ENCODE results near the gene FBXO40. TPM values are rescaled to one million over a fixed set of nuclear protein-coding genes. Genes with fewer than 3 reads are reported as not detected.

FBXO40 gene
- total and polyA plus RNA-seq, 5 experiments from 2014 or later = 0.05 to 0.07 TPM; not detected in 3

GRCh38 chr3:121658716-121659435 lies 65.7 kb downstream of the FBXO40 start:
- Mint-ChIP-seq H3K4me1 (peaks cover 38 to 77% (median 72%) of the 10 kb centered on the region in 4 donors), H3K9me3 (peaks cover 0 to 7% (median 0%) of the 10 kb centered on the region in 9 donors), H3K4me3 (peak overlapping the region; percentile 92 to 99 (median 96)), H3K27ac (peak overlapping the region; percentile 97 to 100 (median 99)), H3K36me3 (peaks cover 15 to 61% (median 32%) of the 10 kb centered on the region in 3 donors), H3K27me3 (no peaks in the 10 kb centered on the region)
- POLR2A ChIA-PET = interaction anchor here (1.2 to 1.7 kb wide), 2 partner anchors 8 to 14 kb away, joined by 3 read pairs; no protein-coding TSS in a partner anchor
- no peak for ATAC-seq
- no peak for DNase-seq

GRCh38 chr3:121659586-121659985 lies 66.4 kb downstream of the FBXO40 start:
- peaks cover 35 to 70% (median 66%) of the 10 kb centered on the region in 4 donors for H3K4me1 Mint-ChIP-seq
- H3K4me3 Mint-ChIP-seq = peak overlapping the region; percentile 92 to 99 (median 96)
- ATAC-seq (no peak), DNase-seq (peak in 1 of 10 donors; percentile 1)
- H3K27ac Mint-ChIP-seq = peak overlapping the region; percentile 97 to 100 (median 99)
- POLR2A ChIA-PET = interaction anchor here (1.2 to 2.5 kb wide), 4 partner anchors 9 to 113 kb away, joined by 3 to 14 read pairs (median 6); partner anchors contain the start of genes GOLGB1 and POLQ
- H3K9me3 Mint-ChIP-seq = peaks cover 0 to 7% (median 0%) of the 10 kb centered on the region in 9 donors
- peaks cover 15 to 61% (median 36%) of the 10 kb centered on the region in 3 donors for H3K36me3 Mint-ChIP-seq
- H3K27me3 Mint-ChIP-seq = no peaks in the 10 kb centered on the region

GRCh38 chr3:121660356-121661171 lies 67.4 kb downstream of the FBXO40 start, which contains the start of gene HCLS1:
HCLS1 (minus strand) TSS chr3:121660903; CDS start chr3:121658347, 2,556 bp downstream.
- Mint-ChIP-seq H3K27me3 (no peaks in the 10 kb centered on the region), H3K27ac (peak within 1 kb of the TSS; percentile 97 to 100 (median 99)), H3K4me3 (peak within 1 kb of the TSS; percentile 92 to 99 (median 96)), H3K4me1 (peaks cover 34 to 62% (median 61%) of the 10 kb centered on the region in 4 donors), H3K9me3 (peaks cover 0 to 7% (median 0%) of the 10 kb centered on the region in 9 donors), H3K36me3 (peaks cover 15 to 61% (median 41%) of the 10 kb centered on the region in 3 donors)
- ATAC-seq = peak; percentile 84 to 85
- DNase-seq = peak; percentile 47 to 86 (median 74)
- POLR2A ChIA-PET = interaction anchor here (0.6 to 2.5 kb wide), 11 partner anchors 10 to 1020 kb away, joined by 3 to 14 read pairs (median 3); partner anchors contain the start of genes EAF2, FAM162A, GOLGB1 and IQCB1

GRCh38 chr3:121661376-121661775 lies 68.2 kb downstream of the FBXO40 start:
- ATAC-seq (no peak), DNase-seq (no peak)
- Mint-ChIP-seq H3K27me3 (no peaks in the 10 kb centered on the region), H3K4me1 (peaks cover 32 to 56% (median 54%) of the 10 kb centered on the region in 4 donors), H3K4me3 (peak overlapping the region in 9 of 10 donors; percentile 16 to 99 (median 94)), H3K9me3 (peaks cover 0 to 7% (median 0%) of the 10 kb centered on the region in 9 donors), H3K36me3 (peaks cover 9 to 62% (median 43%) of the 10 kb centered on the region in 3 donors), H3K27ac (peak overlapping the region; percentile 97 to 100 (median 99))
- POLR2A ChIA-PET = interaction anchor here (0.6 to 2.5 kb wide), 7 partner anchors 89 to 1019 kb away, joined by 3 to 14 read pairs (median 4); partner anchors contain the start of genes EAF2, FAM162A, GOLGB1 and IQCB1

- ATAC-seq (no peak), DNase-seq (no peak)
- Mint-ChIP-seq H3K4me1 (peaks cover 23 to 43% (median 41%) of the 10 kb centered on the region in 4 donors), H3K36me3 (peaks cover 0 to 62% (median 45%) of the 10 kb centered on the region in 3 donors), H3K4me3 (no peak overlapping the region), H3K9me3 (peaks cover 0 to 7% (median 0%) of the 10 kb centered on the region in 9 donors), H3K27me3 (no peaks in the 10 kb centered on the region), H3K27ac (peak overlapping the region in 7 of 10 donors; percentile 46 to 100 (median 81))
- POLR2A ChIA-PET = no interaction called here
Measured at GRCh38 chr3:121662742-121663141, 69.6 kb downstream of the FBXO40 start.

GRCh38 chr3:121663171-121663847 lies 70.1 kb downstream of the FBXO40 start:
- no peaks in the 10 kb centered on the region for H3K27me3 Mint-ChIP-seq
- H3K9me3 Mint-ChIP-seq = peaks cover 0 to 7% (median 0%) of the 10 kb centered on the region in 9 donors
- POLR2A ChIA-PET = no interaction called here

GRCh38 chr3:121665488-121665887 lies 72.3 kb downstream of the FBXO40 start:
- POLR2A ChIA-PET = no interaction called here
- H3K27me3 Mint-ChIP-seq = no peaks in the 10 kb centered on the region

More at GRCh38 chr3:121663171-121663847, 70.1 kb downstream of the FBXO40 start:
- H3K4me3 Mint-ChIP-seq = no peak overlapping the region
- ATAC-seq (no peak), DNase-seq (no peak)
- peaks cover 0 to 62% (median 44%) of the 10 kb centered on the region in 3 donors for H3K36me3 Mint-ChIP-seq
- H3K27ac Mint-ChIP-seq = peak overlapping the region in 7 of 10 donors; percentile 26 to 100 (median 60)
- H3K4me1 Mint-ChIP-seq = peaks cover 18 to 37% (median 35%) of the 10 kb centered on the region in 4 donors

GRCh38 chr3:121667333-121667732 lies 74.2 kb downstream of the FBXO40 start:
- POLR2A ChIA-PET = no interaction called here
- Mint-ChIP-seq H3K4me1 (no peaks in the 10 kb centered on the region), H3K4me3 (no peak overlapping the region), H3K9me3 (no peaks in the 10 kb centered on the region), H3K27me3 (no peaks in the 10 kb centered on the region), H3K36me3 (peaks cover 11 to 87% (median 60%) of the 10 kb centered on the region in 3 donors), H3K27ac (peak overlapping the region in 2 of 10 donors; percentile 7 to 13)
- no peak for ATAC-seq
- DNase-seq = no peak

More at GRCh38 chr3:121665488-121665887, 72.3 kb downstream of the FBXO40 start:
- Mint-ChIP-seq H3K4me3 (no peak overlapping the region), H3K9me3 (peaks cover 0 to 7% (median 0%) of the 10 kb centered on the region in 9 donors), H3K36me3 (peaks cover 7 to 70% (median 57%) of the 10 kb centered on the region in 3 donors), H3K27ac (no peak overlapping the region), H3K4me1 (peaks cover 7 to 15% (median 14%) of the 10 kb centered on the region in 4 donors)
- ATAC-seq (no peak), DNase-seq (no peak)

- no peaks in the 10 kb centered on the region for H3K9me3 Mint-ChIP-seq
- POLR2A ChIA-PET = interaction anchor here (0.9 kb wide), 1 partner anchor 10 kb away, joined by 5 read pairs; the partner anchor contains the start of gene HCLS1
Measured at GRCh38 chr3:121670676-121671075, 77.5 kb downstream of the FBXO40 start.

GRCh38 chr3:121677141-121677540 lies 84.0 kb downstream of the FBXO40 start:
- POLR2A ChIA-PET = no interaction called here
- no peaks in the 10 kb centered on the region for H3K9me3 Mint-ChIP-seq
- H3K36me3 Mint-ChIP-seq = peaks cover 14 to 90% (median 52%) of the 10 kb centered on the region in 3 donors
- H3K4me1 Mint-ChIP-seq = peaks cover 0 to 3% (median 0%) of the 10 kb centered on the region in 4 donors
- DNase-seq (no peak), ATAC-seq (no peak)
- H3K27ac Mint-ChIP-seq = no peak overlapping the region
- no peaks in the 10 kb centered on the region for H3K27me3 Mint-ChIP-seq
- no peak overlapping the region for H3K4me3 Mint-ChIP-seq

More at GRCh38 chr3:121670676-121671075, 77.5 kb downstream of the FBXO40 start:
- no peak for DNase-seq
- no peaks in the 10 kb centered on the region for H3K27me3 Mint-ChIP-seq
- peaks cover 11 to 87% (median 59%) of the 10 kb centered on the region in 3 donors for H3K36me3 Mint-ChIP-seq
- H3K4me3 Mint-ChIP-seq = no peak overlapping the region
- no peaks in the 10 kb centered on the region for H3K4me1 Mint-ChIP-seq
- no peak for ATAC-seq
- no peak overlapping the region for H3K27ac Mint-ChIP-seq
